Stimulated activated naive CD8-positive, alpha-beta T cell treated with anti-CD3 and anti-CD28 coated beads, Interleukin-15, amount 100 ng/mL, for 72 hours (primary cell): ENCODE data around the gene CFDP1.

ENCODE experiments used
- ATAC-seq: fragments of 150-1000 bp; cut with Tn5 transposase; 2 replicates; pipeline ENCODE4 v1.10.0; 2021; ENCODE audit warnings: mild to moderate bottlenecking, moderate library complexity
- DNase-seq, 2 donors: peaks; one replicate each; pipeline ENCODE4 v3.0.0; 2021 to 2022
- H3K27ac Mint-ChIP-seq, 2 donors: one replicate each; pipeline ENCODE4 v1.8.0; 2022; ENCODE audit warnings: mild to moderate bottlenecking in 2 of 2, mixed read lengths in 2 of 2, moderate library complexity in 2 of 2
- H3K27me3 Mint-ChIP-seq: one replicate; pipeline ENCODE4 v1.8.0; 2022; ENCODE audit warnings: mixed read lengths
- H3K4me1 Mint-ChIP-seq: one replicate; pipeline ENCODE4 v1.8.0; 2022; ENCODE audit warnings: mild to moderate bottlenecking, mixed read lengths
- H3K4me3 Mint-ChIP-seq, 2 donors: one replicate each; pipeline ENCODE4 v1.8.0; 2022; ENCODE audit warnings: mild to moderate bottlenecking in 2 of 2, mixed read lengths in 2 of 2, moderate library complexity in 1 of 2
- H3K9me3 Mint-ChIP-seq, 2 donors: one replicate each; pipeline ENCODE4 v1.8.0; 2022; ENCODE audit warnings: mixed read lengths in 2 of 2

Gene CFDP1

GRCh38 chr16:75256696-75257343 lies 176.5 kb downstream of the CFDP1 start:
- H3K27me3 Mint-ChIP-seq, result peaks cover 84% of the 10 kb centered on the region
- DNase-seq (no peak), ATAC-seq (no peak)
- H3K4me1 Mint-ChIP-seq, result peaks cover 4% of the 10 kb centered on the region
- peak overlapping the region in 1 of 2 donors; percentile 27 for H3K27ac Mint-ChIP-seq
- H3K9me3 Mint-ChIP-seq, result no peaks in the 10 kb centered on the region
- no peak overlapping the region for H3K4me3 Mint-ChIP-seq

- H3K9me3 Mint-ChIP-seq, result no peaks in the 10 kb centered on the region
- H3K27me3 Mint-ChIP-seq, result peaks cover 81% of the 10 kb centered on the region
- DNase-seq, result no peak
- H3K4me1 Mint-ChIP-seq, result peaks cover 6% of the 10 kb centered on the region
- no peak for ATAC-seq
- no peak overlapping the region for H3K4me3 Mint-ChIP-seq
- no peak overlapping the region for H3K27ac Mint-ChIP-seq
These were observed 177.2 kb downstream of the CFDP1 start for GRCh38 chr16:75256059-75256571.

GRCh38 chr16:75254359-75254837 lies 178.9 kb downstream of the CFDP1 start:
- H3K27ac Mint-ChIP-seq, result no peak overlapping the region
- no peak for DNase-seq

GRCh38 chr16:75252946-75253911 lies 180.1 kb downstream of the CFDP1 start:
- no peak overlapping the region for H3K27ac Mint-ChIP-seq
- DNase-seq (no peak), ATAC-seq (no peak)
- peaks cover 16% of the 10 kb centered on the region for H3K4me1 Mint-ChIP-seq
- peaks cover 95% of the 10 kb centered on the region for H3K27me3 Mint-ChIP-seq
- no peaks in the 10 kb centered on the region for H3K9me3 Mint-ChIP-seq
- no peak overlapping the region for H3K4me3 Mint-ChIP-seq

More at GRCh38 chr16:75254359-75254837, 178.9 kb downstream of the CFDP1 start:
- no peak for ATAC-seq
- peaks cover 16% of the 10 kb centered on the region for H3K4me1 Mint-ChIP-seq
- no peaks in the 10 kb centered on the region for H3K9me3 Mint-ChIP-seq
- peaks cover 95% of the 10 kb centered on the region for H3K27me3 Mint-ChIP-seq
- no peak overlapping the region for H3K4me3 Mint-ChIP-seq

DNA sequence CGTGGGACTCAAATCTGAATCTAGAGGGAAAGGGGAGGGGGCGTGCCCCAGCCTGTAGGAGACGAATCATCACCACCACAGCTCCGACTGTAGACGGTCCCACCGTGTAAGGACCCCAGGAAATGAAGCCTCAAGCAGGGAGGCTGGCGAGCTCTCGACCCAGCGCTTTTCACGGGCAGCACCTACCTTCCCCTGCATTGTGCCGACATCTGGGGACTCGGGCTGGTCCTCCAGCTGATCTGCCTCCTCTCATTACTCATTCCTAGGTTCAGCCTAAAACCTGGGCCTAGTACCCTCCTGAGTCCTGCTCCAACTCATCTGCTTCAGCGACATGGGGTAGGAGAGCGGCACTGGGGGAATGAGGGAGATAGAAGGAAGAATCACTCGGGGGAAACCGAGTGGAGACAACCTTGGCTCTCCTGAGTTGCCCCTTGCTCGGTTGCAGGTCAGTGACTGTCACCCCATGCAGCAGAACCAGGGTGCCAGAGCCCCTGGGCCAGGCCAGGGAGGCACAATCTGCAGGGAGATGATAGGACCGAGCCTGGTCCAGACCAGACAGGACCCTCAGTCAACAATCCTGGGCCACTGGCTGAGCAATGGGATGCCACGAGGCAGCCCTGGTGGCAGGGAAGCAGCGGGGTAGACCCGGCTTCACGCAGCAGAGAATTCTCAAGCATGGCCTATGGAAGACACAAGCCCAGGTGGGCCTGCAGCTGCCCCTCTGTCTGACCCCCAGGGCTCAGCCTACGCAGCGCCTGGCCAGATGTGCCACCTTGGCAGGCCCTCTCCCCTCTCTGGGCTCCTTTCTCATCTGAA lies 181.0 kb downstream of the CFDP1 start:
- Mint-ChIP-seq H3K9me3 (no peaks in the 10 kb centered on the region), H3K4me1 (peaks cover 16% of the 10 kb centered on the region)
- no peak for ATAC-seq

GRCh38 chr16:75251280-75252048 lies 181.8 kb downstream of the CFDP1 start, which contains the start of gene BCAR1:
BCAR1 (minus strand) TSS chr16:75251624; CDS start chr16:75251482, 142 bp downstream.
- ATAC-seq (peak; percentile 34), DNase-seq (no peak)
- Mint-ChIP-seq H3K27me3 (peaks cover 95% of the 10 kb centered on the region), H3K9me3 (no peaks in the 10 kb centered on the region), H3K4me3 (peak within 1 kb of the TSS; percentile 68 to 80), H3K4me1 (peaks cover 16% of the 10 kb centered on the region), H3K27ac (no peak within 1 kb of the TSS)

More for the DNA sequence above, 181.0 kb downstream of the CFDP1 start:
- H3K27me3 Mint-ChIP-seq, result peaks cover 95% of the 10 kb centered on the region
- no peak overlapping the region for H3K27ac Mint-ChIP-seq
- DNase-seq, result no peak
- peak overlapping the region; percentile 68 to 80 for H3K4me3 Mint-ChIP-seq

- no peak overlapping the region for H3K27ac Mint-ChIP-seq
- peaks cover 16% of the 10 kb centered on the region for H3K4me1 Mint-ChIP-seq
- ATAC-seq, result peak; percentile 5
- peak overlapping the region; percentile 35 to 42 for H3K4me3 Mint-ChIP-seq
- H3K27me3 Mint-ChIP-seq, result peaks cover 95% of the 10 kb centered on the region
- H3K9me3 Mint-ChIP-seq, result no peaks in the 10 kb centered on the region
- DNase-seq, result no peak
These were observed 182.5 kb downstream of the CFDP1 start for GRCh38 chr16:75250809-75251279.

GRCh38 chr16:75250089-75250808 lies 183.1 kb downstream of the CFDP1 start:
- peak overlapping the region; percentile 29 to 42 for H3K4me3 Mint-ChIP-seq
- DNase-seq, result no peak
- peaks cover 92% of the 10 kb centered on the region for H3K27me3 Mint-ChIP-seq
- ATAC-seq, result no peak
- no peaks in the 10 kb centered on the region for H3K9me3 Mint-ChIP-seq
- no peak overlapping the region for H3K27ac Mint-ChIP-seq
- H3K4me1 Mint-ChIP-seq, result peaks cover 16% of the 10 kb centered on the region

DNA sequence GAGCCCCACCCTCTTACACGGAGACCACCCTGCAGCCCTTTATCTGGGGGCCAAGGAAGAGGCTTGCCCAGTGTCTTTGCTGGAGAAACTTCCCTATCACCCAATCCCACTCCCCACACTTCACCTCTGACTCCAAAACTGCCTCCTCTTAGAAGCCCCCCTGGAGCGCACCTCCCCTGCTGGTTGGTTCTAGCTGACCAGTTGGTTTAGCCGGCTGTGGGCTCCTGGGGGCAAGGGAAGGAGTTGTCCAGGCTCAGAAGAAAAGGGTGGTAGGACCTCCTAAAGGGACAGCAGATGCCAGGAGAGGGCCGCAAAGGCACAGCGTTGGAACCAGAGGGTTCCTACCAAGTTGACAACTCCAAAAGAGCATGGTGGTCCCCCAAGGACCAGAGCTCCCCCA lies 183.9 kb downstream of the CFDP1 start:
- ATAC-seq (no peak), DNase-seq (no peak)
- no peaks in the 10 kb centered on the region for H3K9me3 Mint-ChIP-seq
- peaks cover 84% of the 10 kb centered on the region for H3K27me3 Mint-ChIP-seq
- peaks cover 23% of the 10 kb centered on the region for H3K4me1 Mint-ChIP-seq
- no peak overlapping the region for H3K4me3 Mint-ChIP-seq
- H3K27ac Mint-ChIP-seq, result no peak overlapping the region

DNA sequence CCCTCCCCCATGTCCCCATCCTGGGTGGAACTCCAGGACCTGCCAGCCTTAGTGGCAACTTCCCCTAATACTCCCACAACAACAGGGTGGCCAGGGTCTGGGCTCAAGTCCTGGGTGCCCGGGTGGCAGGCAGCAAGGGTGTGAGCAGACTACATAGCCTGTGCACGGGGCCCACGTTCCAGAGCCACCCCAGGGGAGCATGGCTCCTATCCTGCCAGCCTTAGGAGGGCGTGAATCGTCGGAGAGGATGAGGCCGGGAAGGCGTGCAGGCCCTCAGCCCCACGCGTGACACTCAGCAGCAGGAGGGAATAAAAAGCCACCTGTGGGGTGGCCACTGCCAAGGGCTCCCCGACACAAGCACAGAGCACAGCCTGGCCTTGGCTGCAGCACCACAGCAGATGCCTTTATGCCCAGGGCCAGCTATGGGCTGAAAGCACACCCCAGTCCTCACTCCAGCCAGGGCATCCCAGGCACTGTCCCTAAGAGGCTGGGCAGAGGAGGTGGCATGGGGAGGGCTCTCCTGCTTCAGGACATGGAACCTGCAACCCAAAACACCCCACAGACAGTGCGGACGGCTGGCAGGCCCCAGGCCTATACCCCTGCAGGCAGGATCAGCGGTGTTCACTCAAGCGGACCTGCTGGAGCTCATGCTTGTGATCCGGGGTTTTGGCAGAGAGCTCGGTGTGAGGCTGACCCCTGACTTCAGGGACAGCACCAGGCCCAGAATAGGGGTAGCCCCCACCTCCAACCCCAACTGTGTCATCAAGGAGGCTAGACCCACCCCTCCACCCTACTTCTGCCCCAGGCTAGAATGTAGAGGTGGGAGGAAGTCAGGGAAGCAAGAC lies 184.5 kb downstream of the CFDP1 start:
- Mint-ChIP-seq H3K27ac (no peak overlapping the region), H3K27me3 (peaks cover 77% of the 10 kb centered on the region), H3K4me3 (no peak overlapping the region), H3K4me1 (peaks cover 27% of the 10 kb centered on the region), H3K9me3 (no peaks in the 10 kb centered on the region)
- DNase-seq (no peak), ATAC-seq (no peak)

DNA sequence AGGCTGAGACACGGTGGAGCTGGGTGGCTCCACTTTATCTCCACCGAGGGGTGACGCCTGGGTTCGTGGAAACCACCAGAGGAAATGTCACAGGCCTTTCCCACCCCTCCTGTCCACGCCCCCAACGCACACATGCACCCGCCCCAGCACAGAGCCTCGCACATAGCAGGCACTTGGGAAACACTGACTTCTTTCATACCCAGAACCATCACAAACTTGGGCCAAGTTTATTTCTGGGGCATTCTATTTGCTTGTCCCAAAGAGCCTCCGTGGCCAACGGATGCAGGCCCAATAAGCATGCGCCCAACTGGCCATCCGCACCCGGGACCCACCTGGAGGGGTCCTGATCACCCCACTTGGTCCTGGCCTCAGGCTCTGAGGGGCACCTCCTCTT lies 185.2 kb downstream of the CFDP1 start:
- Mint-ChIP-seq H3K27me3 (peaks cover 71% of the 10 kb centered on the region), H3K27ac (no peak overlapping the region), H3K4me3 (no peak overlapping the region), H3K4me1 (peaks cover 27% of the 10 kb centered on the region), H3K9me3 (no peaks in the 10 kb centered on the region)
- no peak for DNase-seq
- no peak for ATAC-seq

DNA sequence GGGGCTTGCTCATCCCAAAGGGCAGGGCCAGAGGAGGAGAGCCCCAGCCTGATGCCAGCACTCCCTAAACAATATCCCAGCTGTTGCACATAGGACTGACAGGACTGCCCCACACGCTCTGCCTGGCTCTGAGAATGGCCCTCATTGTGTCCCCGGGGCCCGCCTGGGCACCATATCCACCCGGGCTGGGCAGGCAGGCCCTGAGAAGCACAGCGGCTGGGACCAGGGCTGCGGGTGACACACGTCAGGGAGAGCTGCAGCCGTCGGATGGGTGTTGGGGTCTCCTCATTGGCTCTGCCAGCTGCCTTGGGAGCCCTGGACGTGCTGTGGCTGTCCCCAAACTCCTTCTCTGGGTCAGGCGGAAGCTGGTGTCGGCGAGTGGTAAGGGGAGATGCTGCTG lies 186.1 kb downstream of the CFDP1 start:
- no peaks in the 10 kb centered on the region for H3K9me3 Mint-ChIP-seq
- no peak for ATAC-seq
- H3K4me1 Mint-ChIP-seq, result peaks cover 27% of the 10 kb centered on the region
- H3K27ac Mint-ChIP-seq, result no peak overlapping the region
- DNase-seq, result no peak
- H3K4me3 Mint-ChIP-seq, result no peak overlapping the region
- H3K27me3 Mint-ChIP-seq, result peaks cover 69% of the 10 kb centered on the region

DNA sequence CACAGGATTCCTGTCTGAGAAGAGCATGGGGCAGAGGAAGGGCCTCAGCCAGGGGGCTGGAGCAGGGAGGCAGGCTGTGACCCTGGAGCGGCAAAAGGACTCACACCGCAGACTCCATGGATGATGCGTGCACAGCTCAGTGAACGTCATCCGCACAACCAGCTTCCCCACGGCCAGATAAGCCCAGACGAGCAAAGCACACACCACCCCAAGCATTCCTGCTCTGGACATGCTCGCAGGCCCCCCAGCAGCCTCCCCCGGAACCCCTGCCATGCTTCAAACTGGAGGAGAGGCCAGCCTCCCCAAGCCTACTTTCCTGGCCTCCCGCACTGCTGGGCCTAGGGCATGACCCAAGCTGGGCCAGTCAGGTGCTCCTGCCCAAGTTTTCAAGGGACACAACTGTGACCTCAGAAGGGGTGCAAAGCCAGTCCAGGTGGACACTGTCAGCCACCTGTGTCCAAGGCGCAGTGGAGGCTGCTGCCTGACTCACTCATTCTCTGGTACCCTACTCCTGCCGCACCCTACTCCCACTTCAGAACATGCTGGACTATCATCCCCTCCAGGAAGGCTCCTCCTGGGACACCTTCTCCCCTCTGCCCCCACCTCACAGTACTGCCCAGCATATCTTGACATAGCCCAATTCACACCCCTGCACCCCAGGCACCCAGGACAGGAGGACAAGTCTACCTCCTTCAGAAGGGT lies 186.6 kb downstream of the CFDP1 start:
- Mint-ChIP-seq H3K4me1 (peaks cover 22% of the 10 kb centered on the region), H3K9me3 (no peaks in the 10 kb centered on the region), H3K27me3 (peaks cover 66% of the 10 kb centered on the region), H3K27ac (no peak overlapping the region), H3K4me3 (no peak overlapping the region)
- no peak for DNase-seq
- ATAC-seq, result no peak
